ENCODE results near the gene WFDC1. TPM values are rescaled to one million over a fixed set of nuclear protein-coding genes. Genes with fewer than 3 reads are reported as not detected.

Gene WFDC1
- total RNA-seq, 2 donors from 2014 or later, result 0.15 TPM; not detected in 1

GRCh38 chr16:84302111-84302954 is 7.7 kb downstream of the WFDC1 start:
- H3K4me1 ChIP-seq (ENCODE audit: control insufficient read depth, insufficient read depth, low read length), result peaks cover 5% of the 10 kb centered on the region
- Mint-ChIP-seq H3K4me1 (peaks cover 8% of the 10 kb centered on the region), H3K9me3 (no peaks in the 10 kb centered on the region), H3K36me3 (ENCODE audit: low read depth) (no peaks in the 10 kb centered on the region), H3K4me3 (no peak overlapping the region), H3K27me3 (ENCODE audit: insufficient read depth) (peaks cover 18% of the 10 kb centered on the region), H3K27ac (no peak overlapping the region)
- 87 to 93% methylated on average over 24 to 26 of the region's 28 CpGs for WGBS, 2 experiments (ENCODE audit: insufficient coverage in 1 of 2, insufficient read length in 1 of 2)
- H3K27me3 ChIP-seq (ENCODE audit: control insufficient read depth, insufficient read depth, low read length, poor library complexity, severe bottlenecking), result no peaks in the 10 kb centered on the region
- H3K36me3 ChIP-seq (ENCODE audit: control insufficient read depth, insufficient read depth, low read length), result no peaks in the 10 kb centered on the region
- no peak overlapping the region for H3K9ac ChIP-seq (ENCODE audit: extremely low read depth, low read length, poor library complexity, severe bottlenecking)
- H3K4me3 ChIP-seq (ENCODE audit: low read length), result no peak overlapping the region
- H3K9me3 ChIP-seq (ENCODE audit: control insufficient read depth, low read length), result no peaks in the 10 kb centered on the region
- TF ChIP-seq CTCF (conservative IDR thresholded peaks at IDR 0.05), result no peak
- H3K27ac ChIP-seq (ENCODE audit: low read depth, low read length), result no peak overlapping the region
- DNase-seq, result no peak

DNA sequence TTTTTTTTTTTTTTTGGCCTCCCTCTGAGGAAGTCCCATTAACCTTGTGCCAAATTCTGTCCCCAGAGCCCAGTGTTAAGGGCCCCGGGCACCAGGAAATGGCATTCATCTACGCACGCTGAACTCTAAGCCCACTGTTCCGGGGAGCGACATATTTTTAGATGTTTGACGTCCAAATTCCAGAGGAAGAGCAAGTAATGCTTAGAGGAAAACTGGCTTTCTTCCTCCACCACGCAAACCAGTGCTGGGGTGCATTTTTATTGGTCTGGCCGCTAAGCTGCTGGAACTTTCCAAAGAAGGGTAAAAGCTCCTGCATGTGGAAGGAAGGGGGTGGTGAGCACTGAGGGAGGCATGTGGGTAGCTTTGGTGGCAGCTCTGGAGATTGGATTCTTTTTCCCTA is 8.3 kb downstream of the WFDC1 start:
- 91 to 100% methylated on average over 6 to 8 of the region's 8 CpGs for WGBS, 2 experiments (ENCODE audit: insufficient coverage in 1 of 2, insufficient read length in 1 of 2)
- peaks cover 18% of the 10 kb centered on the region for H3K27me3 Mint-ChIP-seq (ENCODE audit: insufficient read depth)

DNA sequence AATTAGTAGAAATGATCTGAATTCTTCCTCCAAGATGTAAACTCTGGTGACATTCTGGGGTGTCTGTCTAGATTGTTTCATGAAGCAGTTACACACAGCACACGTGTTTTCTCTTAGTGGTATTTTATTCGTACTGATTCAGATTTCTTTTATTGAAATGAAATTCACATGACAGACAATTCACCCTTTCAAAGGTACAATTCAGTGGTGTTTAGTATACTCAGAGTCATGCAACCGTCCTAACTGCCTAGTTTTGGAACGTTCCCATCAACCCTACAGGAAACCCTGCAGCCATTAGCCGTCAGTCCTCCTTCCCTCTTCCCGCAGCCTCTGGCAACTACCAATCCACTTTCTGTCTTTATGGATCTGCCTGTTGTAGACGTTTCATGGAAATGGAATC is 8.8 kb downstream of the WFDC1 start:
- 85 to 90% methylated on average over 4 to 7 of the region's 7 CpGs for WGBS, 2 experiments (ENCODE audit: insufficient coverage in 1 of 2, insufficient read length in 1 of 2)
- Histone ChIP-seq H3K4me3 (ENCODE audit: low read length) (no peak overlapping the region), H3K27me3 (ENCODE audit: control insufficient read depth, insufficient read depth, low read length, poor library complexity, severe bottlenecking) (no peaks in the 10 kb centered on the region), H3K9ac (ENCODE audit: extremely low read depth, low read length, poor library complexity, severe bottlenecking) (no peak overlapping the region), H3K9me3 (ENCODE audit: control insufficient read depth, low read length) (no peaks in the 10 kb centered on the region), H3K4me1 (ENCODE audit: control insufficient read depth, insufficient read depth, low read length) (peaks cover 5% of the 10 kb centered on the region), H3K36me3 (ENCODE audit: control insufficient read depth, insufficient read depth, low read length) (no peaks in the 10 kb centered on the region), H3K27ac (ENCODE audit: low read depth, low read length) (no peak overlapping the region)
- no peak for DNase-seq
- no peak for TF ChIP-seq CTCF (conservative IDR thresholded peaks at IDR 0.05)
- Mint-ChIP-seq H3K4me3 (no peak overlapping the region), H3K27ac (no peak overlapping the region), H3K9me3 (no peaks in the 10 kb centered on the region), H3K4me1 (peaks cover 8% of the 10 kb centered on the region), H3K27me3 (ENCODE audit: insufficient read depth) (peaks cover 18% of the 10 kb centered on the region), H3K36me3 (ENCODE audit: low read depth) (no peaks in the 10 kb centered on the region)

More for the DNA sequence above, 8.3 kb downstream of the WFDC1 start:
- H3K27me3 ChIP-seq (ENCODE audit: control insufficient read depth, insufficient read depth, low read length, poor library complexity, severe bottlenecking), result no peaks in the 10 kb centered on the region
- Mint-ChIP-seq H3K36me3 (ENCODE audit: low read depth) (no peaks in the 10 kb centered on the region), H3K9me3 (no peaks in the 10 kb centered on the region), H3K4me1 (peaks cover 8% of the 10 kb centered on the region), H3K4me3 (no peak overlapping the region), H3K27ac (no peak overlapping the region)
- H3K4me1 ChIP-seq (ENCODE audit: control insufficient read depth, insufficient read depth, low read length), result peaks cover 5% of the 10 kb centered on the region
- no peaks in the 10 kb centered on the region for H3K36me3 ChIP-seq (ENCODE audit: control insufficient read depth, insufficient read depth, low read length)
- H3K27ac ChIP-seq (ENCODE audit: low read depth, low read length), result no peak overlapping the region
- H3K4me3 ChIP-seq (ENCODE audit: low read length), result no peak overlapping the region
- H3K9me3 ChIP-seq (ENCODE audit: control insufficient read depth, low read length), result no peaks in the 10 kb centered on the region
- no peak for DNase-seq
- TF ChIP-seq CTCF (conservative IDR thresholded peaks at IDR 0.05), result no peak
- H3K9ac ChIP-seq (ENCODE audit: extremely low read depth, low read length, poor library complexity, severe bottlenecking), result no peak overlapping the region

Data from endodermal cell (in vitro differentiated cells).